NCI-H82 treated with DMSO at 0.1 percent for 48 hours (cell line): ENCODE data around the gene PRR23E.
A peak's percentile ranks its signal among the peaks of the same experiment; 100 is the strongest.

Source experiments
- DNase-seq: peaks from one replicate; lab custom pipeline; 2025; ENCODE audit not compliant: unreplicated experiment; lab: John Stamatoyannopoulos, UW

Gene PRR23E

DNA sequence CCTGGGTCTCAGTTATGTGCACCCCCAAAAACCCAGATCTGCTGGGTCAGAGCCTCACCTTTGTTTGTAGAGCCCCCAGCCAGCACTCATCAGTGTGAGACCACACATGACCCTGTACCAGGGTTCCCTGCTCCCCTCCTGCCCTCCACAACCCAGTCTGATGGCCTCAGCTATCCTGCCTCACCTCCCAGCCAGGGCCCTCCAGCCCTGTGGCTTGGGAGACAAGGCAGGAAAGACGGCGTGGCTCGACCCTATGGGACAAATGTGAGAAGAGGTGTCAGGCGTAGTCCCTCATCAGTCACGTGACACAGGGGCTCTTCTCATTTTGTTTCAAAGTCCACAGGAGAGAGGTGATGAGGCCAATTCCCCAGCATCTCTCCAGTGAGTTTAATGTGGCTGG lies 28.3 kb upstream of the PRR23E start:
- DNase-seq: no peak

DNA sequence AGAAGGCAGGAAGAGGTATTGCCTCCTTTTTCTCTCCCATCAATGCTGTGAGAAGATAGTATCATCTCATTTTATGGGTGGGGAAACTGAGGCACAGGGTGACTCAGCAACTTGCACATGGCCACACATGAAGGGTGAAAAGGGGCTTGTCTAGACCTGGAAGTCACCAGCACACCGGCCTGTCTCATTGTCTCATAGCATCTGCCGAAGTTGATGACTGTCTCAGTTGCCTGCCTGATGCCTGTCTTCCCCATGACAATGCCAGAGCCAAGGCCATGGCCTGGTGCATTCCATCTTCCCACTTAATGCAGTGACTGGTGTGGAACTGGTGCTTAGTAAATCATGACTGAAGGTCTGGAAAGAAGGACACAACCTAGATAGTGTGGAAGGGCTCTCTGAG lies 27.9 kb upstream of the PRR23E start:
- DNase-seq: no peak

DNA sequence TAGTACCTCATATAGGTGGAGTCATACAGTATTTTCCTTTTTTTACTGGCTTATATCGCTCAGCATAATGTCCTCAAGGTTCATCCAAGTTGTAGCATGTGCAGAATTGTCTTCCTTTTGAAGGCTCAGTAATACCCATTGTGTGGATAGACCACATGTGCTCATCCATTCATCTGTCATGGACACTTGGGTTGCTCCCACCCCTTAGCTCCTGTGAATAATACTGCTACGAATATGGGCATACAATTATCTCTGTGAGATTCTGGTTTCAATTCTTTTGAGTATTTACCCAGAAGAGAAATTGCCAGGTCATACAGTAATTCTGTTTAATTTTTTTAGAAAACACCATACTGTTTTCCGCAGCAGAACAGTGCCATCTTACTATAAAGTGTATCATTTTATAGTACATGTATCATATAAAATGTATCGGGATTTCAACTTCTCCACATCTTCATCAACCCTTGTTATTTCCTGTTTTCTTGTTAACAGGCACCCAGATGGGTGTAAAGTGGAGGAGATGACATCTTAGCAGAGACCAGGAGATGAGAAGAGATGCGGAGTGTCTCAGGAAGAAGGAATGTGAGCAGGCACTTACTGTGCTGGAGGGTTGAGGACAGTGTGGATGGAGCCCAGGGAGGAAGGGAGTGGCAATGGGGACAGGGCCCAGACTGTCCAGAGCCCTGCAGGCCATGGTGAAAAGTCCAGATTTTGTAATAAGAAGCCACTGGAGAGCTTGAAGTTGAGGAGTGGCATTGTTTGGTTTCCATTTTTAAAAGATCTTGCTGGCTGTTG lies 27.0 kb upstream of the PRR23E start:
- no peak for DNase-seq

DNA sequence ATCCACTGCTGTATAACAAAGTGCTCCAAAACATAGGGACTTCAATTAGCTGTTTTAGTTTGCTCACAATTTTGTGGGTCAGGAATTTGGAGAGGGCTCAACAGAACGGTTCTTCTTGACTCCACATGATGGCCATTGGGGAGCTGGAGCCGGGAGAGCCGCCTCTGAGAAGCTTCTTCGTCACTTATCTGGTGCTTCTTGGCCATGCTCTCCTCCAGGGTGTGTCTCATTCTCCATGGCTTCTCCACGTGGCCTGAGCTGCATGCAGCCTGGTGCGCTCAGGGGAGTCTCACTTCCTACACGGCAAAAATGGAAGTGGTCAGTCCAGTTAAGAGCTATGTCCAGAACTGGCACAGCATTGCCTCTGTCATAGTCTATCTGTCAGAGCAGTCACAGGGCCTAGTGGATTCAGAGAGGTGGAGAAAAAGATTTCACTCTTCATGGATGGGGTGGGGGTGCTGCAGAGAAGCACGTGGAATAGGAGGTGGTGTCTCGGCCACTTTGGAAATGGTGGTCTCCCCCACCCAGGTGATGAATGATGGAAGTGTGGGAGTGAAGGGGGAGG lies 26.3 kb upstream of the PRR23E start:
- DNase-seq: no peak

DNA sequence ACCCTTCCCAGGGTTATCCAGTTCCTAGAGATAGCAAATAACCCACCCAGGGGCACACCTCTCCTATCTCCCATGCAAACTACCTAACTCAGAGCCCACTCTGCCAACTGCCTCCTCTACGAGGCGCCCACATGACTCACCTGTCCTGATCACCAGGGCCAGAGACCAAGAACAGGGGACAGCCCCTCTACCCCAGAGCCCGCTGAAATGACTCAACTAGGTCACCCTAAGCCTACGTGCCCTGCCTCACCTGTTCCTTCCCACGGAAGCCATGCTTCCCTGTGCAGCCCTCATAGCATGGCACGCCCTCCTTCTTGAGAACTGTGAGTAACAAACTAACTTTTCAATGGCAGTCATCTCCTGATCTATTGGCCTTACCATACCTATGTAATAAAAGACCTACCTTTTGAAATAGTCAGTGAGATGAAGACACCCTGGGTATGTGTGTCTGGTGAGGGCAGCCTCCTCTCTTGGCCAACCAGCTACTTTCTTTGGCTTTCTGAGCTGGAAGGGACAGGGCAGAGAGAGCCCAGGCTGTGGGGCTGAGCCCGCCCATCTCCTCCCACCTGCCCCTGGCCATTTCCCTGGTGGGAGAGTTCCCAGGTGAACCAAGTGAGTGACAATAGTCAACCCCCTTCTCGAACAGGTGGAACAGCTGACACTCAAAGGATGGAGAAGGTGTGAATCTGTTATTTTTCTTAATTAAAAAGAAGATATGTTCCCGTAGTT lies 25.5 kb upstream of the PRR23E start:
- DNase-seq: no peak

DNA sequence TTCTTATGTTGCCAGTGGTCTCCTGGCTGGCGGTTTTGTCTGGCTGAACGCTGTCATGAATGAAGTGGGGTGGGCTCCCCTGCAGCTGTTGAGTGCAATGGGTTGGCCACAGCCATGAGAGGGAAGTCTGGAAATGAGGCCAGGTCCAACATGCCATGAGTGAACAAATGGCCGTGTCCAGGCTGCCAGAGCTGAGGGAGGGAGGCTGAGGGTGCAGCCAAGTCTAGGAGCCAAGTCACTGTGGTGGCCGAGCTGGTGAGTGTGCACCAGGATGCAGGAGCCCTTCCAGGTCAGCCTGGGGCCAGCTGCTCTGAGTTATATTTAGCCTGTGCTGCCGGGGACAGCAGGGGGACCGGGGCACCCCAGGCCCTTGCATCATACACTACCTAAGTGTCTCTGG lies 24.7 kb upstream of the PRR23E start:
- DNase-seq: no peak

DNA sequence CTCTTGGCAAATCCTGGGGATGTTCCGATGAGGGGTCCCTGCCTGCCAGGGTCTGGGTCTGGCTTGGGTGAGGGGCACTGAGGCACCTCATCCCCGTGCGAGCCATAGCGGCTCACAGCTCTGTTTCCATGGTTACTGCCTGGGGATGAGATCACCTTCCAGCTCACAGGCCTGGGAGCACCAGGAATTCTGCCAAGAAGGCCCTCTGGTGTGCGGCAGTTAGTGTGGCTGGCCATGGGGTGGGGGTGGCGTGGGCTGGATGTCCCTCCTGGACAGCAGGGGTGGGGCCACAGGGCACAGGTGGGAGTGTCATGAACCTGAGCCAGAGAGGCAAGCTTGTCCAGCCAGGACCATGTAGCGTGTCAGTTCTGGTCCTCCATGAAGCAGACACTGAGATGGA lies 22.1 kb upstream of the PRR23E start:
- no peak for DNase-seq

DNA sequence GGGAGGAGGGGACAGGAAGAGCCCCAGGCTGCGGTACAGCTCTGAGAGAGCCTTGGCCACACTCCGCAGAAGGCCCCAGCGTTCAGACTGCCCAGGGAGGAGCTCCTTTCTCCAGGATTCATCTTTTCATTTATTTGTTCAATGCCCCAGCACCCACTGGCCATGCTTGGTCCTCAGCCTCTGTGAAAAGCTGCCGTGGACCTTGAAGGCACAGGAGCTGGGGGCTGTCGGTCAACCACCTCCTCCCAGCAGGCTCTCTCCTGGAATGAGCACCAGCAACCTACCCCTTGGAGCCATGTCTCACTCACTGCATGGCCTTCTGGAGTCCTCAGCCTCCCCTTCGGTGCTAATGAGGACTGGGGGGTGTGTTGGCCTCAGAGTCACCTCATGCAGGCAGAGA lies 21.6 kb upstream of the PRR23E start:
- DNase-seq: no peak

DNA sequence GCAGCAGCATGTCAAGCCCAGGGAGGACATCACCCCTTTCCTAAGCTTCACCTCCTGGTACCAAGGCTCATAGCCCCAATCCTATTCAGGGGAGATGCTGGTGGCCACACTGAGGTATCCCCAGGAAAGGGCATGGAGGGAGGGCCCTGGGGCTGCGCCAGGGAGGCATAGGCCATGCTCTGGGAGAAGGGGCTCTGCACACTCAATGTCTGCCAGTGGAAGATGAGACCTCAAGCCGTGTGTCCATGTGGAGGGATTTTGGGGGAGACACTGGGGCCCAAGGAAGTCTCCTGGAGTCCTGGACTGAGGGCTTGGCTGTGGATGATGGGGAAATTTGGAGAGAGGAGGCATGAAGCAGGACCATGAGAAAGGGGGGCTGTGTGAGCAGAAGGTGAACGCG lies 21.2 kb upstream of the PRR23E start:
- DNase-seq: no peak

DNA sequence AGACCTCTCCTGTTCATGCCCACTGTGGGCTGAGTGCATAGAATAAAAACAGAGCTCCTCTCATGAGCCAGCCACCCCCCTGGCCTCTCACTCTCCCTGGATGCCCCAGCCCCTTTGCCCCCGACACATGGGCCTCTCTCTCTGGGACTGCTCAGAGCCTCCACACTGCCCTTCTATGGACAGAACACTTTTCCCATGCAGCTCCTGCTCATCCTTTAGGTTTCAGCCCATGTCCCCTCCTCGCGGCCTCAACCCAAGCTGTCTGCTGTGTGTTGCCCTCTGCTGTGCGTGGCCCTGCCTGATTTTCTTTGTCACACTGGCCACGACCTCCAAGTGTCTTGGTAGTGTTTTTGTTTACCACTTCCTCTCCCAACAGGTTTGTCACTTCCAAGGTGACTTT lies 20.7 kb upstream of the PRR23E start:
- no peak for DNase-seq

DNA sequence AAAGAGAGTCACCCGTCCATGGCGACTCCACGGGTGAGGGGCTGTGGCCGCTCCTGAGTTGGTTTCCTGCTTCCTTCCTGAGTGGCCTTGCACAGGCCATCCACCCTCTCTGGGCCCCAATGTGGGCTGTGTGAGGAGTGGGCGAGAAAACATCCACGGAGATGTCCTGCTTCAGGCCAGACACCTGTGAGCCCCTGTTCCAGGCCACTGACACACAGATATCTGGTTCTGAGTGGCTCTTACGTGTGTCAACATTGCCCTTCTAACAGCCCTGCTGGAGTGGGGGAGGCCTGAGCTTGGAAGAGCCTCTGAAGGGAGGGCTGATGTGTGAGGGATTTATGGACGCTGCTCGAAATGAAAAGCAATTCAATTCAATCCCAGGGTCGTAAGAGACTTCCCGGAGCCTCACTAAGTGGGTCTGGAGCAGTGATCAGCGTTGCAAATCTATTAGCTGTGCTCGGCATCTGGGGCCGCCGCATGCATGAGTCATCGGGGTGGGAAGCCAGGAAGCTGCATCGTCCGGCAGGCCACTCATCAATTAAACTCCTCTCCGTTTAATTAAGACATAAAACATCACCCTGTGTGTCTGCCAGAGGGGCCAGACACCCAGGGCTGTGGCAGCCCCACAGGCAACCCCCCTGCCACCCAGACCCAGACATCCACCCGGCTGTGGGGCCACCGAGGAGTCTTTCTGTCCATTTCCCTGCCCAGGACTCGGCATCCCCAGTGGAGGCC lies 20.0 kb upstream of the PRR23E start:
- DNase-seq: peak; percentile 17

DNA sequence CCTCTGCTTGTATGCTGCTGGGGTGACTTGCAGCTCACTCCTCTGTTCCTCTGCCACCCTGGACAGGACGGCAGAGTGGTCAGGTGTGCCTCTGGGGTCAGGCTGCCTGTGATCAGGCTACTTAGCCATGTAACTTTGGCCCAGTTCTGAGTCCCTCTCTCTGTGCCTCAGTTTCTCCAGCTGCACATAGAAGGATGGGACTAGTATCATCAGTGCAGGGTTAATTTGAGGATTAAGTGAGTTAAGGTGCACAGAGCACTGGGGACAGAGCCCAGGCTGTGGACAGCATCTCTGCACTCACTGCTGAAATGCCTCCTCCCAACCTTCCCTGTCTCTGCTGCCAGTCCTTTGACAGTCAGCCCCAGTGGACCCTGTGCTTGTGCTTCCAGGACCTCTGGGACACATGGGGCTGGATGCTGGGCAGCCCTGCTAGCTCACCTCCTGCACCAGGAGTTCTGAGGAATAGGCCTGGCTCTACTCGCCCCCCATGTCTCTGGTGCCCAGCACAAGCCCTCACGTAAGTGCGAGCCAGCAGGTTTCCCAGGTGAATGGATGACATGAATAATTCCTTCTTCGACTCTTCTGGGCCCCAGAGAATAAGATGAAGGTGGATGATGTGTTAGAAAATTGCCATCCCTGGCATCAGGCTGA lies 19.3 kb upstream of the PRR23E start:
- DNase-seq: no peak

DNA sequence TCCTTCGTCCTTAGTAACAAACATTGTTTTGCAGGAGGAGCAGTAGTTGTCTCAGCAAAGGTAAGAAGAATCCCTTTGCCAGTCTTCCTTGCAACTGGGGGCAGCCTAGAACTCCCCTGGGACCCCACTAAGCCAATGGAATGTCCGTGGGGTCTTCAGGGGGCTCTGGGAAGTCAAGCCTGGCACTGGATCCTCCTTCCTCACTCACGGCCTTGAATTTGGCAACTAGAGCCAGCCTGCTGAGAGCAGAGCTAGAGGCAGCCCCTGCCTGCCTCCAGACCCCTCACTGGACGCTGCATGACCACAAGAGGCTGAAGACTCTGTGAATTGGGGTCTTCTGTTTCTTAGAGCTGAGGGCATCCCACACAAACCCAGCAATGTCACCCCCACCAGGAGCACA lies 18.6 kb upstream of the PRR23E start:
- DNase-seq: no peak

DNA sequence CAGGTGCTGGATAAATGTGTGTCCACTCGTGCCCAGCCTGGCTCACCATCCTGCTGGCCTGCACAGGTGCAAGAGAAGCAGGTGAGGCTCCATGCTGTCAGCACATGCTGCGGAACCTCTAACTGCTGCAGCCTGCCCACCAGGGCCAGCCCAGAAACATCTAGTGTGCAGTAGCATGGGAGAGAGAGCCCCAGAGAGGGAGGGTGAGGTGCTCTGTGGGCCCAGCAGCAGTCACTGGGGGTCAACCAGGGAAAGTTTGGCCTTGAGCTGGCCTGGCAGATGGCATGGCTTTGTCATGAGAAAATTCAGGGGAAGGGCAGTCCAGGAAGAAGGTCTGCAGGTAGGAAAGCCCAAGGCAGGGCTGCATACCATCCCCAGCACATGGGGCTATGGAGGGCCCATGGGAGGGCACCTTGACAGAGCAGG lies 18.2 kb upstream of the PRR23E start:
- DNase-seq: no peak

DNA sequence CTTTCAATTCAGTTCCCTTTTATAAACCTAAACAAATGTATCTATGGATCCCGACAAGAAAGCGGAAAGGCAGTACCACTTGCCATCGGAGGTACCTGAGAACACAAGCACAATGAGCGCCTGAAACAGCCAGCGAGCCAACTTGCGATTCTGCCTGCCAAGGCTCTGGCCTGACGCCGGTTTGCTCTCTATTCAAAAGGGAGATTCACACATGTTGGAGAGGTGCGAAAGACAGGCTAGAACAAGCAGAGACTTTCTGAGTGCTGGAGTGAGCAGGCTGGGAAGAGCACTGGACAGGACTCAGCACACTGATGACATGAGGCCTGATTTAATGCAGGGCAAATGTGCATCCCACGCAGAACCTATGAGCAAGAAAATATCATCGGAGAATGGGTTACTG lies 17.7 kb upstream of the PRR23E start:
- DNase-seq: no peak

DNA sequence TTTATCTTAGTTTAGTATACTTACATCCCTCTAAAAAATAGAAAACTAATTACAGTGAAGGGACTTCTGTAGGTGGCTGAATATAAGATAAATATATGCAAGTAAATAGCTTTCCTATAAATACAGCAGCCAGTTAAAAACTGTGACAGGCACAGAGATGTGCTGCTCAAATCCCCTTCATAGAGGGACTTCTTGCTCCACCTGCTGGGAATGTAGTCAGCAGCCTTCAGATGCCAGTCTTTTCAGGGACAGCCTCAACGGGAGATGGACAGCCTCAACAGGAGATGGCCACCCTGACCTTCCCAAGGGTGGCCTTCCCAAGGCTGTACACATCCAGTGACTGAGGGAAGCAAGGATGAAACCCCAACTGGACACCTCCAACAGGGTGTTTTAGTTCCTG lies 15.7 kb upstream of the PRR23E start:
- DNase-seq: no peak

DNA sequence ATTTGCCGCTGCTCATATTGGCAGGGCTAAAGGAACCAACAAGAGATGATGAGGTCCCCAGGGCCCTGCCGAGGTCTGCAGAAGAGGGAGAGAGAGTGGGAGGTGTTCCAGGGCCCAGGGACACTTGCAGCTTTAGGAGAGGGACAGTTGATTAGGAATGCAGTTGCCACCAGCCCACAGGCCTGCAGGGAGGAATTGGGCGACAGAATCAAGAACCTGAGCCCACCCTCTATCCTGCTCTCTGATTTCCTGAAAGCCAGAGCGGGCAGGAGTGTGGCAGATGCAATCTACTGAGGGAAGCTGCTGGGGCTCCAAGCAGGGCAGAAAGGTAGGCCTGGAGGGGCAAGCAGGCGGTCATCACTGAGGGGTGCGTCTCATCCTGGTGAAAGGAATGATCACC lies 12.1 kb upstream of the PRR23E start:
- DNase-seq: no peak

DNA sequence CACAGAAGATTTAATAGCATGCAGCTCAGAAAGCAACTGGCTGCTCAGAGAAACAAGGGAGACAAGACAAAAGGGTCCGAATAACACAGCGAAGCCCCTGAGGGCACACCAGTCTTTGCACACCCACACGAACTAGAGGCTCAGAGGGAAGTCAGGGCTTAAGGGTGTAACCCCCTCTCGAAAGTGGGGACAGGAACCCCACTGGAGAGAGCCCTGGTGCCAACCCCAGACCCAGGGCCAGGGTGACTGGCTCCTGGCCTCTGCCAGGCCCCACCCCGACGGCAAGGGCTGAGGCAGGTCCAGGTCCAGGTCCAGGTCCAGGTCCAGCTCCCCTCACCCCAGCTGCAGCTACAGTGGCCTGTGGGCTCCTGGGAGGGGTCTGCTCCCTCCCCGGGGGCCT lies 10.5 kb upstream of the PRR23E start:
- DNase-seq: no peak

DNA sequence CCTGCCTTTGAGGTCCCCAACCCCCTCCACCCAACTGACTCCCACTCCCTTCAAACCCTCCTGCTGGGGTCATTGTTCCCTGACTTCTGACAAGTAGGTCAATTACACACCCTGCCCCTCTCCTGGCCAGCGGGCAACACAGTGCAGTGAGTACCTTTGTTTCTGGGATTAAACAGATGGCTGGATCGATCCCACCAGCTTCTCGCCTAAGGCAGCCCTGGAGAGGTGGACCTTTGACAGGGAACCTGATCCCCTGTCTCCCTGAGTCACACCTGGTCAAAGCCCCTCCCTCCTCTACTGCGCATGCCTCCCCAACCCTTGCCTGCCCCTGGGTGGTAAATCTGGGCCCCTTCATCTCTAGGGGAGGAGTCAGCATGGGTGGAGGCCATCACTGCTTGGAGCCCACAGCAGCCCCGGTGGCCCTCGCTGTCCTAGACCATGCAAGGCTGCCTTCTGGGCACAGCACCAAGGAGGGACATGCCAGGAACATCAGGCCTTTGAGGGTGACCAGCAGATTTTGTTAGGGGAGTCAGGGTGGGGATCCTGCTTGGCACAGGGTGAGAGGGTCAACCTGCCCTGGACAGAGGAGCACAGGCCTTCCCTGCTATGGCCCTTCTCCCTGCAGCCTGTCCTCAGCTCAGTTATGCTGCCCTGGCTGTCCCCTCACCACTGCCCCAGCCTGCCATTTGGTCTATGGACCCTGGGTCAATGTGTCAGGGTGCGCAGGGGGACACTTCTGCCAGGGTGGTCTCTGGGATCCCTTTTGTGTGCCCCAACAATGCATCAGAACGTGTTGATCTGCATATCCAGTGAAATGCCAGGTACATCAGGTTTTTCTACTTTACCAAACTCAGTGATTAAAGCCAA lies 9.8 kb upstream of the PRR23E start:
- no peak for DNase-seq
